Measurements from ENCODE around the gene RBBP8.

GRCh38 chr18:23037646-23038045 is 104.5 kb downstream of the RBBP8 start:
- no peak for TF ChIP-seq EZH2 (IDR thresholded peaks at IDR 0.05; ENCODE audit: borderline replicate concordance, low read depth, low read length, severe bottlenecking)
- TF ChIP-seq, protein P1, sequence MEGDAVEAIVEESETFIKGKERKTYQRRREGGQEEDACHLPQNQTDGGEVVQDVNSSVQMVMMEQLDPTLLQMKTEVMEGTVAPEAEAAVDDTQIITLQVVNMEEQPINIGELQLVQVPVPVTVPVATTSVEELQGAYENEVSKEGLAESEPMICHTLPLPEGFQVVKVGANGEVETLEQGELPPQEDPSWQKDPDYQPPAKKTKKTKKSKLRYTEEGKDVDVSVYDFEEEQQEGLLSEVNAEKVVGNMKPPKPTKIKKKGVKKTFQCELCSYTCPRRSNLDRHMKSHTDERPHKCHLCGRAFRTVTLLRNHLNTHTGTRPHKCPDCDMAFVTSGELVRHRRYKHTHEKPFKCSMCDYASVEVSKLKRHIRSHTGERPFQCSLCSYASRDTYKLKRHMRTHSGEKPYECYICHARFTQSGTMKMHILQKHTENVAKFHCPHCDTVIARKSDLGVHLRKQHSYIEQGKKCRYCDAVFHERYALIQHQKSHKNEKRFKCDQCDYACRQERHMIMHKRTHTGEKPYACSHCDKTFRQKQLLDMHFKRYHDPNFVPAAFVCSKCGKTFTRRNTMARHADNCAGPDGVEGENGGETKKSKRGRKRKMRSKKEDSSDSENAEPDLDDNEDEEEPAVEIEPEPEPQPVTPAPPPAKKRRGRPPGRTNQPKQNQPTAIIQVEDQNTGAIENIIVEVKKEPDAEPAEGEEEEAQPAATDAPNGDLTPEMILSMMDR (IDR thresholded peaks at IDR 0.05; ENCODE audit: extremely low read depth in 1 of 2, insufficient read depth in 1 of 2, low read depth in 1 of 2, low read length in 2 of 2) = no peak
